Stimulated activated CD4-positive, alpha-beta T cell treated with anti-CD3 and anti-CD28 coated beads, Interleukin-12 subunit alpha, Interleukin-12 subunit beta, amount 100 ng/mL, for 48 hours (primary cell): ENCODE measurements around the gene KRT28.
"Not testable (repeated sequence)": the region's sequence is repeated elsewhere in the genome, so short reads cannot be mapped to it uniquely, and the experiment has no call there.

Experiments used
- DNase-seq, 3 donors: peaks; one replicate each; pipeline ENCODE4 v3.0.0-alpha.2; 2020; ENCODE audit warnings: low read depth in 2 of 3, low spot score in 1 of 3

Gene KRT28

GRCh38 chr17:40818733-40819527 lies 19.2 kb upstream of the KRT28 start:
- DNase-seq: peak; percentile 74 to 80 (median 79)

DNA sequence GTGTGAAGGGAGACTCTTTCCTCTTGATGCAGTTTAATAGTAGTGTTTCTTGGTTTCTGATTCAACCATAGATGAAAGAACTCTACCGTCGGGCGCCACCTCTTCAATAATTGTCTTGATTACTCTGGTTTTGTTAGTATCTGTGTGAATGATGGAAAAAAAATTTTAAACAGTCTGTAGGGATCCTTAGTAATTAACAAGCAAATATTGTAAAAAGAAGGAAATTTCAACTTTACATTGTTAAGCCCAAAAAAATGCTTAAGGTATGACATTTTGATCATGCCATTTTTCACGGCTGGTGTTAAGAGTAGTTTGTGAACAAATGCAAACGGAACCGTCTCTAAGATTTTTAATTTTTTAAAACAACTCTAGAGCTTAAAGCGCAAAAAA lies 18.6 kb upstream of the KRT28 start:
- no peak for DNase-seq

DNA sequence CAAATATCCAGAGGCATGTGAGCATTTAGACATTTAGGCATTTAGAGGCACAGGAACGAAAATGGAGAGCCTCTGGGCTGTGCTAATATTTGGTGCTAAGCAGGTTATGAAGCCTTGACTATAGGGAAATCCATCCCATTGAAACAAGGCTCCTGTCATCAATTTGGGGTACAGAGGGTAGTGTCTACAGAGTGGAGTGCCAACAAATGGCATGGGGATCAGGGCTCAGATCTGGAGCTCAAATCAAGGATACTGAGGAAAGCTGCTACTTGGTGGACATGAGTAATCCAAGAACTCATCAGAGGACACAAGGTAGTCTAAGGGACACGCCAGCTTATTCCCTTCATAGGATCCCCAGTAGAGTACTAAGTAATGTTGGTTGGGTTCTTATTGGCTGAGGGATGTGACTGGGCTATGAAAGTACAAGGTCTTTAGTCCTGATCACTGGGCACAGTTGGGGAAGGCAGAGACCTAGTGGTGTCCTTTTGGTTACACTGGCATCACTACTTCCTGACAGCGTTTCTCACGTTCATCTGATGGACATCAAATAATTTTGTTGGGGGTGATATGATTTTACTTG lies 17.4 kb upstream of the KRT28 start:
- no peak for DNase-seq

GRCh38 chr17:40816569-40816968 lies 16.8 kb upstream of the KRT28 start:
- no peak for DNase-seq

DNA sequence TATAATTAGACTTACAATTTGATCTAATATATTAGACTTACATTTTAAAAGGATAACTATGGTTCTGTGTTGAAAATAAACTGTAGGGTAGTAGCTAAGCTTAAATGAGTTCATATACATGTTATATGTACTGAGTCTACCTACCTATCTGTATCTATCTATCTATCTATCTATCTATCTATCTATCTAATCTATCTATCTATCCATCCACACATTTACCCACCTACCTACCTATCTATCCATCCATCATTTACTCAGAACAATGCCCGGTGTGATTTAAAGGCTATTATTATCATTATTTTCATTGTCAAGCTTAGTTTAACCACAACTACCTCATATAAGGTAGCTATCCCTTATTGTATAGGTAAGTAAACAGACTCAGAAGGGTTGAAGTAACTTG lies 15.6 kb upstream of the KRT28 start:
- no peak for DNase-seq

- not testable (repeated sequence) for DNase-seq
Measured at GRCh38 chr17:40814657-40815056, 14.9 kb upstream of the KRT28 start.

DNA sequence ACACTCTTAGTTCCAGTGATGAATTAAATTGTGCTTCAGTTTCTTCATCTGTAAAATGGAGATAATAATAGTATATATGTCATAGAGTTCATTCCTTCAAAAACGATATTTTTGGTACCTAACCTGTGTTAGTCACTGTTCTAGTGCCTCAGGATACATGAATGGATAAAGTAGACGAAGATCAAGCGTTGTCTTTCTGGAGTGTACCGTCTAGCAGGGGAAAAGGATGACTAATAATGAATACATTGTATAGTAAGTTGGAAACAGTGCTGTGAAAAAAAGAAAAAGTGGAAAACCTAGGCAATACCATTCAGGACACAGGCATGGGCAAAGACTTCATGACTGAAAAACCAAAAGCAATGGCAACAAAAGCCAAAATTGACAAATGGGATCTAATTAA lies 14.0 kb upstream of the KRT28 start:
- DNase-seq: no peak

- DNase-seq: no peak
Measured at GRCh38 chr17:40812639-40813038, 12.9 kb upstream of the KRT28 start.

- no peak for DNase-seq
Measured at GRCh38 chr17:40810494-40810893, 10.7 kb upstream of the KRT28 start.

- no peak for DNase-seq
Measured at GRCh38 chr17:40809721-40810421, 10.1 kb upstream of the KRT28 start.

- DNase-seq: no peak
Measured at GRCh38 chr17:40806131-40806530, 6.4 kb upstream of the KRT28 start.

GRCh38 chr17:40803617-40804082 lies 3.9 kb upstream of the KRT28 start:
- peak; percentile 62 to 79 (median 66) for DNase-seq

GRCh38 chr17:40801157-40801556 lies 1.4 kb upstream of the KRT28 start:
- no peak for DNase-seq

- no peak for DNase-seq
Measured at GRCh38 chr17:40800381-40800780, 622 bp upstream of the KRT28 start.

- DNase-seq: no peak
Measured at GRCh38 chr17:40796846-40797245, 2.9 kb downstream of the KRT28 start.

- no peak for DNase-seq
Measured at GRCh38 chr17:40795019-40795667, 4.6 kb downstream of the KRT28 start.

DNA sequence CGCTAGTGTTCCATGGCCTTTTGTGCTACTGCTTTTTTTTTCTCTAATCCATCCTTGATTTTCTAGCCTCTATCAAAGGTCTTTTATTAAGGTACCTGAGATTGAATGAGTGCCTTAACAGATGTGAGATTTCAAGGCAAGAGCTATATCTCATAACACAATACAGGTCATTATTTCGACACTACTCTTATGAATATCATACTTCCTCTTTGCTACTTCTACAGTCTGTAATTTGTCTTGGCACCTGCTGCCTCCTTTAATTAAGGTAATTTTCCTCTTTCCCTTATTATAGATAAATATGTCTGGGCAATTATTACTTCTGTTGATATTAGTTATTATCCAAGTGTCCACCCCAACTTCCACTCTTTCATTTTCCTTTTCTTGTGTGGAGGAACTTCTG lies 5.3 kb downstream of the KRT28 start:
- no peak for DNase-seq

DNA sequence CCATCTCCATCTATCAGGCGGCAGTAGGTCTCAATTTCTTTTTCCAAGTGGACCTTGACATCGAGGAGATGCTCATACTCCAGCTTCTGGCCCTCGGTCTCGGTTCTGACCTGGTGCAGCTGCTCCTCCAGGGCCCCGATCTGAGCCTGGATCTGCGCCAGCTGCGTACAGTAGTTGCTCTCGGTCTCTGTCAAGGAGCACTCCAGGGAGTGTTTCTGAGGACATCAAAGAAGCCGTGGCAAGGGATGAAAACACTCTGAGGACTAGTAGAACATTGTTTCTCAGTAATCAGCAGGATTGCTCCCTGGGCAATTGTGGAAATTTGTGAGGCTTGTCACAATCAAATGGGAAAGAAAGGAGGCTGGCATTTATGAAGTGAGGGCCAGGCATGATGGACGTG lies 5.9 kb downstream of the KRT28 start:
- no peak for DNase-seq

DNA sequence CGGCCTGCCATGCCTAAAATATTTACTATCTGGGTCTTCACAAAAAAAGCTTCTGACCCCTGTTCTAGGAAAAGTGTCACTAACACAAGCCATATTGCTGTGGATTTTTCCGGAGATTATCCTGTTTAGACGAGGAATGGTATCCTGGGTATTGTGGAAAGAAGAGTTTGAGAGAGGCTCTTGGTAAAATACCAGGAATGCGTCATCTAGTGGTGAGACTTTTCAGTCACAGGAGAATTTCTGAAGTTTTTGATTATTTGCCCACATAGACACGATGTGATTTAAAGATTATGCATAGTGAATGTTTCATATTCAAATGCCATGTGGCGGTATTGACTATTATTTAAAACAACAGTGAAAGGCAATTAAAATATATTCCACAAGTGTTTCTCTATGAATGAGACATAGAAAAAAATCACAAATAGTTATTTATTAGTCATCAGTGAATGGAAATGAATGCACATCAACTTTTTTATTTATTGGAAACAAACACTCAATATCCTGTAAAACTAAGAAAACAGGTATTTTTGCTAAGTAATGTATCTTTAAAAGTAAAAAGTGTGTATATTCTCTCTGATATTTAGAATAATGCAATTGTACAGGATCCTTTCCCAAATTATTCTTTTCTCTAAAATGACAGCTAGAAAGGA lies 7.8 kb downstream of the KRT28 start:
- DNase-seq: no peak

DNA sequence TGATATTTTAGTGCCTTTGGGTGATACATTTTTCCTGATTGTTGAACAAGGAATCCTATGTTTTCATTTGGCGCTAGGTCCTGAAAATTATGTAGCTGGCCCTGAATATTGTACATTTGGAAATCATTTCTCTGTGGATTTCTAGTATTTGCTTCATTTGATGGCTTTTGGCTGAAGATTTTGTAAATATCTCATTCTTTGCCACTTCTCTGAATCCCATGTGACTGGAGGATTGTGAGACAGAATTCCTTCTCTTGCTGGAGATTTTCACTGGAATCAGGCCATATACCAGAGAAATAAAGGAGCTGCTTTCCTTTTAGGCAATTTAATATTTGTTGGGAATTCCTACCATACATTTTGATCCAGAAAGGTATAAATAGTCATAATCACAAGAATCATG lies 8.6 kb downstream of the KRT28 start:
- DNase-seq: no peak

DNA sequence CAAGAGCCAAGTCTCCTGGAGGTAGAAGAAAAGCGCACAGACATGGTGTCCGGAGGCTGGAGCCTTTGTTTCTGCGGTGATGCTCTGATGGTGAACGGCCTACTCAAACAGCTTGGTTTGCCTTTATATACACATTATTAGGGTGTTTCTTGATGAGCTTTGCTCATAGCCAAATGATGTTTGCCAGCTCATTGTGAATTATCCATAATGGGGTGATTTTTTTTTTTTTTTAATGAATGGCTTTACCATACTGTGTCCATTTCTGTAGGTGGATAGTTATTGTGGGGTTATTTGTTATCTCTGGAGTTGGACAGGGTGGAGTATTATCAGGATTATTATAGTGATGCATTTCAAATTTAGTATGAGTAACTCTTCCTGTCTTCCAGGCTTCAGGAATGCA lies 17.3 kb downstream of the KRT28 start, which contains the start of gene KRT27:
Gene KRT27 (minus strand): TSS at position 101 of the 400 bp plus-strand sequence. CDS start 57 bp downstream, at position 44.
- DNase-seq: no peak
